Sigmoid colon (tissue), 7 donors: ENCODE measurements around the gene MRPS24. TPM values are rescaled to one million over a fixed set of nuclear protein-coding genes. Genes with fewer than 3 reads are reported as not detected.
"Not testable (repeated sequence)": the region's sequence is repeated elsewhere in the genome, so short reads cannot be mapped to it uniquely, and the experiment has no call there.

Source experiments
- DNase-seq: peaks from one replicate; pipeline ENCODE4 v3.0.0-alpha.2; 2019
- H3K27ac ChIP-seq, 4 donors: fragments of 200-600 bp; sonication (generic); one replicate each; pipeline ENCODE4 v1.5.1; 2016 to 2019; ENCODE audit warnings: mild to moderate bottlenecking in 1 of 4
- H3K27me3 ChIP-seq, 3 donors: fragments of 200-600 bp; sonication (generic); one replicate each; pipeline ENCODE4 v1.5.1; 2019; ENCODE audit warnings: mild to moderate bottlenecking in 1 of 3
- H3K36me3 ChIP-seq, 4 donors: fragments of 200-600 bp; sonication (generic); one replicate each; pipeline ENCODE4 v1.5.1; 2016 to 2019
- H3K4me1 ChIP-seq, 4 donors: fragments of 200-600 bp; sonication (generic); one replicate each; pipeline ENCODE4 v1.5.1; 2017 to 2019
- H3K4me3 ChIP-seq, 4 donors: fragments of 200-600 bp; sonication (generic); one replicate each; pipeline ENCODE4 v1.5.1; 2017 to 2019; ENCODE audit warnings: mild to moderate bottlenecking in 2 of 4, moderate library complexity in 1 of 4
- H3K9me3 ChIP-seq, 4 donors: fragments of 200-600 bp in 3 of 4; sonication (generic) in 3 of 4; one replicate each; pipeline versions ENCODE4 v1.5.1 to v1.6.1; 2013 to 2019
- EP300 ChIP-seq, 4 donors: sonication (generic); formaldehyde crosslinking; IDR thresholded peaks; one replicate each; pipeline ENCODE4 v1.6.1; 2017; ENCODE audit warnings: antibody characterized with exemption in 4 of 4
- POLR2A ChIP-seq, 2 donors: fragments of 450-650 bp; IDR thresholded peaks; one replicate each; pipeline ENCODE4 v1.6.1; 2016; ENCODE audit warnings: antibody characterized with exemption in 2 of 2, mild to moderate bottlenecking in 2 of 2, moderate library complexity in 2 of 2
- POLR2AphosphoS5 ChIP-seq, 4 donors: sonication (generic); formaldehyde crosslinking; IDR thresholded peaks; one replicate each; pipeline ENCODE4 v1.6.1; 2017; ENCODE audit warnings: antibody characterized with exemption in 4 of 4
- WGBS, 2 donors: extraction: QIAGEN DNeasy Blood & Tissue Kit; methylation state at CpG; one replicate each; pipeline ENCODE4 v1.1.7; 2013; 5-methylcytosine and 5-hydroxymethylcytosine counted together
- intact Hi-C: fragments of 100-400 bp; cut with DNase I; formaldehyde crosslinking; loops from one replicate; pipeline ENCODE4 v1.15.1; 2023
- polyA plus RNA-seq, 3 donors: library from polyadenylated mRNA; stranded (reverse); fragments of 200-250 nt; gene quantifications; one replicate each; pipeline ENCODE4 v1.2.3, GENCODE V29; 2013
- total RNA-seq, 4 donors: library from RNA; depleted of rRNA; stranded (reverse); fragments of >200 nt; gene quantifications; one replicate each; pipeline ENCODE4 v1.1.0, GENCODE V29; 2016
- TF ChIP-seq, protein P1 (sequence below), 4 experiments: fragments of 450-650 bp in 3 of 4; fragments of 200-600 bp in 1 of 4; IDR thresholded peaks; one replicate each; pipeline ENCODE4 v1.5.1; 2016 to 2019; ENCODE audit warnings: antibody characterized with exemption in 4 of 4, mild to moderate bottlenecking in 3 of 4, moderate library complexity in 2 of 4
- donor health status: healthy with polysubstance abuse.
- donor health status: Bipolar disorder and iron deficiency.
- donor health status: healthy.

Gene MRPS24
- total and polyA plus RNA-seq, 7 donors, result 105 to 177 (median 145) TPM

- 17 to 49% methylated on average over 8 of the region's 8 CpGs for WGBS, 2 donors
- H3K27ac ChIP-seq, result peak overlapping the region; percentile 86 to 92 (median 88)
- intact Hi-C loops, result loop anchor here (5.0 kb wide), 1 partner anchor 33 kb away; no protein-coding TSS in a partner anchor
- DNase-seq, result no peak
- H3K4me3 ChIP-seq, result peak overlapping the region; percentile 55 to 83 (median 76)
- TF ChIP-seq, protein P1, sequence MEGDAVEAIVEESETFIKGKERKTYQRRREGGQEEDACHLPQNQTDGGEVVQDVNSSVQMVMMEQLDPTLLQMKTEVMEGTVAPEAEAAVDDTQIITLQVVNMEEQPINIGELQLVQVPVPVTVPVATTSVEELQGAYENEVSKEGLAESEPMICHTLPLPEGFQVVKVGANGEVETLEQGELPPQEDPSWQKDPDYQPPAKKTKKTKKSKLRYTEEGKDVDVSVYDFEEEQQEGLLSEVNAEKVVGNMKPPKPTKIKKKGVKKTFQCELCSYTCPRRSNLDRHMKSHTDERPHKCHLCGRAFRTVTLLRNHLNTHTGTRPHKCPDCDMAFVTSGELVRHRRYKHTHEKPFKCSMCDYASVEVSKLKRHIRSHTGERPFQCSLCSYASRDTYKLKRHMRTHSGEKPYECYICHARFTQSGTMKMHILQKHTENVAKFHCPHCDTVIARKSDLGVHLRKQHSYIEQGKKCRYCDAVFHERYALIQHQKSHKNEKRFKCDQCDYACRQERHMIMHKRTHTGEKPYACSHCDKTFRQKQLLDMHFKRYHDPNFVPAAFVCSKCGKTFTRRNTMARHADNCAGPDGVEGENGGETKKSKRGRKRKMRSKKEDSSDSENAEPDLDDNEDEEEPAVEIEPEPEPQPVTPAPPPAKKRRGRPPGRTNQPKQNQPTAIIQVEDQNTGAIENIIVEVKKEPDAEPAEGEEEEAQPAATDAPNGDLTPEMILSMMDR (IDR thresholded peaks at IDR 0.05), result no peak
- peak in 1 of 2 donors; percentile 28 for TF ChIP-seq POLR2A (IDR thresholded peaks at IDR 0.05)
- H3K4me1 ChIP-seq, result peaks cover 0 to 42% (median 24%) of the 10 kb centered on the region in 4 donors
- H3K27me3 ChIP-seq, result no peaks in the 10 kb centered on the region
- H3K36me3 ChIP-seq, result no peaks in the 10 kb centered on the region
- H3K9me3 ChIP-seq, result no peaks in the 10 kb centered on the region
Measured at GRCh38 chr7:43905209-43905946, 36.1 kb upstream of the MRPS24 start.

GRCh38 chr7:43904533-43905208, 35.4 kb upstream of the MRPS24 start:
- DNase-seq, result no peak
- Histone ChIP-seq H3K4me3 (peak overlapping the region in 1 of 4 donors; percentile 81), H3K4me1 (peaks cover 0 to 42% (median 24%) of the 10 kb centered on the region in 4 donors), H3K27ac (peak overlapping the region; percentile 86 to 92 (median 88)), H3K36me3 (no peaks in the 10 kb centered on the region), H3K9me3 (no peaks in the 10 kb centered on the region), H3K27me3 (no peaks in the 10 kb centered on the region)
- TF ChIP-seq POLR2A (IDR thresholded peaks at IDR 0.05) (no peak), POLR2AphosphoS5 (IDR thresholded peaks at IDR 0.05) (no peak), EP300 (IDR thresholded peaks at IDR 0.05) (no peak)
- TF ChIP-seq, protein P1 (IDR thresholded peaks at IDR 0.05), result no peak
- WGBS, 2 donors, result 87 to 94% methylated on average over 5 of the region's 5 CpGs
- intact Hi-C loops, result loop anchor here (5.0 kb wide), 1 partner anchor 32 kb away; no protein-coding TSS in a partner anchor

- intact Hi-C loops, result no loop called here
- no peak overlapping the region for H3K4me3 ChIP-seq
- peaks cover 0 to 42% (median 26%) of the 10 kb centered on the region in 4 donors for H3K4me1 ChIP-seq
- H3K27ac ChIP-seq, result no peak overlapping the region
- no peaks in the 10 kb centered on the region for H3K36me3 ChIP-seq
- H3K27me3 ChIP-seq, result no peaks in the 10 kb centered on the region
- WGBS, 2 donors, result 96% methylated on average over 5 of the region's 5 CpGs
- H3K9me3 ChIP-seq, result no peaks in the 10 kb centered on the region
- no peak for DNase-seq
- no peak for TF ChIP-seq POLR2AphosphoS5 (IDR thresholded peaks at IDR 0.05)
- no peak for TF ChIP-seq POLR2A (IDR thresholded peaks at IDR 0.05)
- TF ChIP-seq EP300 (IDR thresholded peaks at IDR 0.05), result no peak
- TF ChIP-seq, protein P1 (IDR thresholded peaks at IDR 0.05), result no peak
Measured at GRCh38 chr7:43902542-43903054, 33.3 kb upstream of the MRPS24 start.

- H3K36me3 ChIP-seq, H3K9me3 ChIP-seq, H3K27me3 ChIP-seq, H3K4me3 ChIP-seq, intact Hi-C loops, H3K27ac ChIP-seq, DNase-seq: not testable (repeated sequence)
- WGBS, 2 donors, result 94 to 97% methylated on average over 2 of the region's 2 CpGs
- H3K4me1 ChIP-seq, result peaks cover 0 to 14% (median 6%) of the 10 kb centered on the region in 4 donors
Measured at GRCh38 chr7:43898571-43898970, 29.3 kb upstream of the MRPS24 start.

- Histone ChIP-seq H3K4me1 (peaks cover 0 to 16% (median 13%) of the 10 kb centered on the region in 4 donors), H3K9me3 (no peaks in the 10 kb centered on the region), H3K27ac (no peak overlapping the region), H3K4me3 (no peak overlapping the region), H3K27me3 (no peaks in the 10 kb centered on the region), H3K36me3 (no peaks in the 10 kb centered on the region)
- 86 to 94% methylated on average over 8 of the region's 8 CpGs for WGBS, 2 donors
- TF ChIP-seq POLR2A (IDR thresholded peaks at IDR 0.05) (no peak), POLR2AphosphoS5 (IDR thresholded peaks at IDR 0.05) (no peak), EP300 (IDR thresholded peaks at IDR 0.05) (no peak)
- TF ChIP-seq, protein P1 (IDR thresholded peaks at IDR 0.05), result no peak
- DNase-seq, result no peak
- intact Hi-C loops, result no loop called here
Measured at GRCh38 chr7:43895847-43896415, 26.6 kb upstream of the MRPS24 start.
